Adipose tissue (tissue), 3 donors: ENCODE data around the gene MAB21L2. TPM values are rescaled to one million over a fixed set of nuclear protein-coding genes. Genes with fewer than 3 reads are reported as not detected.

Source experiments
- H3K27ac ChIP-seq: one replicate; pipeline ENCODE4 v1.5.1; 2013; ENCODE audit warnings: low read depth, low read length
- WGBS, 3 donors: extraction: QIAGEN DNeasy Blood & Tissue Kit; methylation state at CpG; one replicate each; pipeline ENCODE4 v1.1.7; 2013; 5-methylcytosine and 5-hydroxymethylcytosine counted together
- polyA plus RNA-seq, 3 donors: library from polyadenylated mRNA; stranded (reverse); fragments of 200-250 nt; gene quantifications; one replicate each; pipeline ENCODE4 v1.2.3, GENCODE V29; 2013
- donor health status: healthy with polysubstance abuse.
- donor health status: Bipolar disorder and iron deficiency.
- donor health status: healthy.

The MAB21L2 gene
- polyA plus RNA-seq, 3 donors = 0.20 to 0.79 TPM; not detected in 1

DNA sequence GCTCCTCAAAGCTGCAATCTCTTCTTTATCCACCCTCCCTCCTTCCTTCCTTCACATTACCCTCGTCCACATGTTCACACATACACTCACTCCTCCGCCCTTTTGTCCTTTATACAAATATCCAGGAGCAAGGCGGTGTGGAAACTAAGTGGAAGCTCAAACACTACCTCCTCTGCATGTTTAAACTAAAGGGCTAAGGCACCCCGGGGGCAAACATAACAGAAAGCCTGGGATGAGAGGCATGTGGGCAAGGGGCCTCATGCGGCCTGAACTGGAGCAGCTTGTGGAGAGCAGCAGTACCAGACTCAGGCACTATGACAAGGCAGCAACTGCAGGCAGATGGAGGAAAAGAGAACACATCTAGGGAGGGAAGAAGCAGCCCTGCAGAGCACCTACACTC, 9.5 kb downstream of the MAB21L2 start:
- 74 to 87% (median 81%) methylated on average over 5 of the region's 5 CpGs for WGBS, 3 donors
- H3K27ac ChIP-seq = no peak overlapping the region

DNA sequence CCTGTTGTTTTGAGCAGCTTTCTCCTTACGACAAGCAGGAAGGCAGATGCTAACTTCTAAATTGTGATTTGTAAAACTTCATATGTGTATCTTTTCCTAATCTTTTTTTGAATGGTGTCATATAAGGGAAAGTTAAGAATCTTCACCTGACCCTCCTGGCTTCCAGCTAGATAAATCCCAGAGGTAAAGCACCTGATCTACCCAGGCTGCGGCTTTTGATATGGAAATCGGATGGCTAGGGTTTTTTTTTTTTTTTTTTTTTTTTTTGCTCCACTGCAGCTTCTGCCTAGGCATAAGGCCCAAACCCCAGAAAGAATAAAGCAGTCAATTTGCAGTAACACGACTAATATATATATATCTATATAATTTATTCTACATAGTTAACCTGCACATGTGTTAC, 10.0 kb downstream of the MAB21L2 start:
- WGBS, 3 donors = 89 to 95% (median 93%) methylated on average over 4 of the region's 4 CpGs
- no peak overlapping the region for H3K27ac ChIP-seq

DNA sequence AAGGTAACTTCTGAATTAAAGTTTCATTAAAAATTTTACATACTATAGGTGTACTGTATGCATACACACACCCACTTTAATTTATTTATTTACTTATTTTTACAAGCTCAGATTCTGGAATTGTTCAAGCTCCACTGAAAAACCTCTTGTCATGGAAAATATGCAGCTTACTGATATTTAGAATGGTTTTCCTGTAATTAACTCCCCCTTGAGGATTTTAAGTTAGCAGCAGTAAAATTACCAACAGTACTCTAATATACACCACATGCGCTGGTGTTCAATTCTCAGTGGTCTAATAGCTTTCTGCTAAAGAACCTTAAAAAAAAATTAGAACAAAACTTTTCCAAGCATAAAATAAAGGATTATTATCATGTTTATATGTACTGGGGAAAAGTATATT, 12.0 kb downstream of the MAB21L2 start:
- H3K27ac ChIP-seq = no peak overlapping the region
- WGBS, 3 donors = 69 to 88% (median 88%) methylated on average over 1 of the region's 1 CpG

DNA sequence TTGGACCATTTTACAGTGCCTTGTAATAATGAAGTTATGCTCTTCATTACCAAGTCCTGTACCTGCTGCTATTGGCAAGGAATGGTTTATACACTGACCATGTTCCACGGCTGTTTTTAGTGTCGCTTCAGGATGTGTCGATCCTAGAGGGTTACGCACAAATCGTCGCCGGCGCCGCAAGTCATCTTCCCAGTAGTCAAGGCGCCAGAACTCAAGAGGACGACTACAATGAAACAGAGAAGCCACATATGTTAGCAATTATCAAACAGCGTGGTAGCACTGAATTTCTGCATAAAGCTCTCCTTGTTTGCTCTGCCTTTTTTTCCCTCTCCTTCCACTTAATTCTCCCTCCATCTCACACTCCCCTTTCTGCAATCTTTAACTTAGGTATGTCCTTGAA, 17.0 kb downstream of the MAB21L2 start:
- no peak overlapping the region for H3K27ac ChIP-seq
- 94 to 97% (median 96%) methylated on average over 12 of the region's 12 CpGs for WGBS, 3 donors

DNA sequence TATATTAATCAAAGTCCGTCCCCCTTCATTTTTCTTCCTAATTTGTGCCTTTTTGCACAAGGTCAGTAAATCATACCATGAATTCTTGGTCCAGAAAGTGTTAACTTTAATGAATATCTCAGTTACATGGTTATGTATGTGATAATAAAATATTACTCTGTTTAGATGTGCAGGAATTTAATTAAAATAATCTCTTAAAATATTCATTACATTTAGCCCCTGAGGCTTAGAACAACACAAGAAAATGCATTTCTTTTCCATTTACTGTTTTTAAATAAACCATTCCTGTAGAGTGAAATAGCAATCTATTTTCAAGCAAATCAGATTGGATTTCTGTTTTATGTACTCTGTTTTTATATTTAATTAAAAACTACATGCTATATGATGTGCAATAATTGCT, 17.6 kb downstream of the MAB21L2 start:
- H3K27ac ChIP-seq = no peak overlapping the region
- 95 to 97% (median 97%) methylated on average over 1 of the region's 1 CpG for WGBS, 3 donors

DNA sequence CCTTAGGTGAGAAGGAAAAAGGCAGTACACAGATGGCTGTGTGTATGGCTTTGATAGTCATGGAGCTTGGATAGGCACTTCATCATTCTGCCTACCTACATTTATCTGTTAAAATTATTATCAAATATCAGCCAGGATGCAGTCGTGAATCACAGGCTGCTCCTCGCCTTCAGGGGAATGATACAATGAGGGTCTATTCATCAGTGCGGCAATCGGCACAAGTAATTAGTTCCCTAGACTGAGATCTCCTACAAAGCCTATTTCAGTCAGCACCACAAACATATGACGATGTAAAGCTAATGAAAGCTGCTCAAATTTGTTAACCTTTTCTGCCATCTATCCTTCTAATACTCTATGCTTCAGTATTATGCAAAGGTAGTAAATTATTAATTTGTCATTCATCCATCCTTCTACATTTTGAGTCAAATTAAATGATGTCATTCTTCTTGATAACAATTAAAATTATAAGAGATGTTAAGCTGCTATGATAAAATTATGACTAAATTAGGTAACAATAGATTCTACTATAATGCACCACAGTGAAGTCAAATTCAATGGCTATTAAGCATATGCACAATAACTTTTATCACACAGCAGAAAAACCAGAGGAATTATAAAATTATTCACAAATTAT, 19.0 kb downstream of the MAB21L2 start:
- WGBS, 3 donors = 83 to 92% (median 92%) methylated on average over 5 of the region's 5 CpGs
- no peak overlapping the region for H3K27ac ChIP-seq

DNA sequence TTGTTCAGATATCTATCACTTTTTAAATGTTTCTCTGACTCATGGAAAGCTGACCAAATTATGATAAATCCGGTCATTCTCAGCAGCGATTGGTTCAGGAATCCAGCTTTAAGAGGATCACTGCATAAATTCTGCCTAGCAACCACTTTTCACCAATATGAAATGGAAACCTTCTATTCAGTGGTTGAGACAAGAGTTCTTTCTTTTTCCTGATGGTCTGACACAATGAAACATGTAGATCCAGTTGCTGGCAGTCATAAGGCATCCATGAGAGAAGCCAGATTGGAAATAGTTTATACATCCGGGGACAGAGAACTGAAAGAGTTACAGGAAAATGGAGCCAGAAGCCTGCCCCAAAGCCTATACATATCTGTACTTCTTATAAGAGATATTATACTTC, 27.2 kb downstream of the MAB21L2 start:
- 93 to 97% (median 96%) methylated on average over 3 of the region's 3 CpGs for WGBS, 3 donors
- H3K27ac ChIP-seq = no peak overlapping the region

DNA sequence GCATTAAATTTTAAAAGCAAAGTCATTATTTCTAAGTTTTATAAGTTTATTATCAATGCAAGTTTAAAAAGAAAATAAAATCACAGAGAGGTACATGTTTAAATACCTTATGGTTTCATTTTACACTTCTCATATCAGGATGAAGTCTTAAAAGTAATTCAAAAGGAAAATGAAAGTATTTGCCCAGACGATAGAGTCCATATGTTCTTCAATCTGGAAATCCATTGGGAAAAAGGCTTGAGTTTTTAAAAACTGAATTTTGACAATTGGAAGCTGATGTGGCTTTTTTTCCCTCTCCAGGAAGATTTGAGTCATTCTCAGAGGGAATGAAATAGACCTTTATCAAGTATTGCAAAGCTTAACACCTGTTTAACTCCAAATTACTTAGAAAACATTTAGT, 37.1 kb downstream of the MAB21L2 start:
- no peak overlapping the region for H3K27ac ChIP-seq
- 17 to 33% (median 26%) methylated on average over 1 of the region's 1 CpG for WGBS, 3 donors

DNA sequence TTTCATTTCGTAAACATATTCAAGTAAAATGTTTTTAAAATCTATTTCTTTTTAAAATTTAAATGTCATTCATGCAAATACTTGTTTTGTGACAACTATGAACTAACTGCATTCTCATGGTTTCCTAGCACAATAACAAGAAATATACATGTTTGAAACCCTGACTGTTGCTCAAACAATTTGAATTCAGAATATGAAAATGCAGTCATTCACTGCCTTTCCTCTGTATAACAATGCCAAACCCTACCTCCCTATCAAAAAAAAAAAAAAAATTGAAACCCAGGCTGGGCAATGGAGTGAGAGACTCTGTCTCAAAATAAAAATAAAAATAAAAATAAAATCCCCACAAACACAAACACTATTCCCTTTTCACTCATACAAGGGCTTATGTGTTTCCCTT, 42.1 kb downstream of the MAB21L2 start:
- no peak overlapping the region for H3K27ac ChIP-seq
- 93 to 100% (median 95%) methylated on average over 1 of the region's 1 CpG for WGBS, 3 donors

DNA sequence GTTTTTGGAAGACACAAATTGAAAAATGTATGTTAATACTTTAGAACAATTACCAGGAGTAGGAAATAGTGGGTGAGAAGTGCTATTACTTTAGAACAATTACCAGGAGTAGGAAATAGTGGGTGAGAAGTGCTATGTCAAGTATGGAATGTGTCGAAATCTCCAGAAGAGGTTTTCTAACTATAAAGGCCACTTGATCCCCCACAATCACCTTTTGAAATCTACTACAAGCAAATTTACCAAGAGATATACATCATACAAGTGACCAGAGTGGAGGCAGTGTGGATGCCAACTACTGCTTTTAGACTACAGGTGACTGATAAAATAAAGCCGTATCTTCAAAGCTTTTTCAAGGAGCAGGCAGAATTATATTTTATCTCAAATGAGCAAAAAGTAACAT, 43.1 kb downstream of the MAB21L2 start:
- 83 to 99% (median 93%) methylated on average over 2 of the region's 2 CpGs for WGBS, 3 donors

DNA sequence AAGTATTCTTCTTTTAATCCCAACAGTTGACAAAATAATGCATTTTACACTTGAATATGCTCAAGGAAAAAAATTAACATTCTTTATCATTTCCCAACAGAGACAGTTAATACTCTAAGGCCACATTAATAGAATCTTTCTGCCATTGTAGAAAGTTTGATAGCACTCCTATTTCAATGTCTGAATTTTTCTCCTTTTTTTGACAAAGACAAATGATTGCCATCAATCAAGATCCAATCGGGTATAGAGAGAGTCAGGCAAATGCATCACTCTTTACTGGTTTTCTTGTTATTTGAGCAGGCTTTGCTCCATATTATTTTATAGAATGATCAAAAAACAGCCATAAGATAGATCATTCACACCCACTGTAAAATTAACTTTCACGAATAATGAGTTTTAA, 46.1 kb downstream of the MAB21L2 start:
- WGBS, 3 donors = 86 to 90% (median 87%) methylated on average over 2 of the region's 2 CpGs
- no peak overlapping the region for H3K27ac ChIP-seq

More for the DNA sequence above, 43.1 kb downstream of the MAB21L2 start:
- no peak overlapping the region for H3K27ac ChIP-seq

DNA sequence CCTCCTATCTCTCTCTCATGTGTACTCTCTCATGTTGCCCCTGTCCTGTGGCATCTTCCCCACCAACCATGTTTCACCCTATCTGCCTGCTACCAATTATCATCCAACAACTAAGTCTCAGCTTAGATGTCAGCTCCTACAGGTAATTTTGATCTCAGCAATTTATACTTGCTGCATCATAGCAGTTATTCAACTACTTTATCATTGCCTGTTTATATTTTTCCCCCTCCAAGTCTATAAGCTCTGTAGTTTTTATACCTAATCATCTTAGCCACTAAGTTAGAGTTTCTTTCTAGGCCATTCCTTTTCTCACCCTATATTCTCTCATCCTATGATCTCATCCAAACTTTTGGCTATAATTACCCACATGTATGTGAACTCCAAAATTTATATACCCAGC, 50.7 kb downstream of the MAB21L2 start:
- no peak overlapping the region for H3K27ac ChIP-seq
